ENCODE data around the gene VAMP7.
"Not testable (repeated sequence)": the region's sequence is repeated elsewhere in the genome, so short reads cannot be mapped to it uniquely, and the experiment has no call there.

VAMP7 gene

DNA sequence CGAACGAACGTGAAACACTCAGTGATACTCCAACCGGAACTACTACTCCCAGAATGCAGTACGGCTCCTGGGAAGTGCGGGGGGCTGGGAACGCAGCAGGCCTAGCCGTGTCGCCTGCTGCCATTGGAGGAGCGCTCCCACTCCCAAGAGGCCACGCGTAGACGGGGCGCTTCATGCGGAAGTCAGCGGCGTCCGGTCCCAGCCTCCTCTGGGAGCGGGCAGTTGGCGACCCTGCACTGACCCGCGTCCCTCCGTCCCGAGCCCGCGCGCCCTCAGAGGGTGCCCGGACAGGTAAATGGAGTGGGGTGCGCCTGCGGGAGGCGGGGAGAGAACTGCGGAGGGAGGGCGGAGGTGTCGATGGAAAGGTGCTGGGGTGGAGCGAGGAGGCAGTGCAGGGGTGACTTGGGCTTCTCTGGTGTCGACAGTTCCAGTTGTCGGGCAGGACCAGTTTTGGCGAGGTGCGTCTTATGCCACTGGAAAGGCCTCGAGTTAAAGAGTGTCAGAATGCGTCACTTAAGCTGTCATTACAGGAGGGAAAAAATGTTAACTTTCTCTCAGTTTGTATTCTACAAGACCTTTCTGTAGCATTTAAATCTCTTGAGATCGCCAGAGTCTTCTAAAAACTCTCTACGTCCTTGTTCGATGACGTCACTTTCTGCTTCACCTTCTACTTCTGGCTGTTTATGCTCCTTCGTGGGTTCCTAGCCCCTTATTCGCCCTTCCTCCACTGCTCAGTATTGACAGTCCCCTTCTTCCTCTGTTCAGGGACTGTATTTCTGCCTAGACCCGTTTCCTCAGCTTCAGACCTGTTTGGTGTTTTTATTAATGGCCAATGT is at the start of gene VAMP7:
VAMP7 (plus strand) TSS at position 188 of the 836 bp plus-strand sequence. CDS start 8,122 bp downstream, outside the sequence.
- peak; percentile 32 to 56 for DNase-seq (ENCODE audit: low read depth in 2 of 2)

- DNase-seq (ENCODE audit: low read depth in 2 of 2) = no peak
Measured at GRCh38 chrX:155841232-155841631, 39.9 kb upstream of the VAMP7 start.

GRCh38 chrX:155851786-155852185 is 29.4 kb upstream of the VAMP7 start:
- not testable (repeated sequence) for DNase-seq (ENCODE audit: low read depth in 2 of 2)

DNA sequence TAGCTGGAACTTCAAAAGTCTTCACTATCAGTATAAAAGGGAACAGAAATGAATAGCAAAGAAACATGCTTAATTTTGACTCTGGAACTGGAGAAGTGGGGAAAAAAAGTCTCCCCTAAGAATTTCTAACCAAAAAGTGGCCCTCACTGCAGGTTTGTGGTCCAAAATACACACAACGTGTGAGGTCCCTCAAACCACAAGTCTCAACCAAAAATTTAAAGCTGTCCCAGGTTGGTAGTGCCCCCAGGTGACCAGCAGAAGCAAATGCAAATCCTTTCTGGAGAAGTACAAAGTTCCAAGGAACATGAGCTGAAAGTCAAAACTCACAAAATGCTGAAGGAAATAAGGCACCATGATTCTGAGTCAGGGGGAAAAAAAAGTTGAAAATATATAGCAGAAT is 23.6 kb upstream of the VAMP7 start:
- DNase-seq (ENCODE audit: low read depth in 2 of 2) = no peak

DNA sequence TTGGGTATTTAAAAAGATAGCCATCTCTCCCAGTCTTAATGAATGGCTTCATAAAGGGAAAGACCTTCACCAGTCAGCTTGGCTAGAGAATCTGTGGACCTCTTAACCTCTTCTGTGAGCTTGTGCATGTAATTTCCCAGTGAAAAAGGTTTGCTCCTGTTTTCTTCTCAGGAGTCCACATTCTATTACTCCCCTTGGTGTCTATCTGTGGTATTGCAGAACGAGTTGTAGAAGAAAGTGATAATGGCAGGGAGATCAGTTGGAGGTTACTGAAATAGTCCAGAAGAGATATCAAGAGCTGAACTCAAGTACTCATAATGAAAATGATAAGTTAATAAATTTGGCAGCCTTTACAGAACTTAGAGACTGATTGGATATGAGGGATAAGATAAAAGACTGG is 16.5 kb upstream of the VAMP7 start:
- no peak for DNase-seq (ENCODE audit: low read depth in 2 of 2)

DNA sequence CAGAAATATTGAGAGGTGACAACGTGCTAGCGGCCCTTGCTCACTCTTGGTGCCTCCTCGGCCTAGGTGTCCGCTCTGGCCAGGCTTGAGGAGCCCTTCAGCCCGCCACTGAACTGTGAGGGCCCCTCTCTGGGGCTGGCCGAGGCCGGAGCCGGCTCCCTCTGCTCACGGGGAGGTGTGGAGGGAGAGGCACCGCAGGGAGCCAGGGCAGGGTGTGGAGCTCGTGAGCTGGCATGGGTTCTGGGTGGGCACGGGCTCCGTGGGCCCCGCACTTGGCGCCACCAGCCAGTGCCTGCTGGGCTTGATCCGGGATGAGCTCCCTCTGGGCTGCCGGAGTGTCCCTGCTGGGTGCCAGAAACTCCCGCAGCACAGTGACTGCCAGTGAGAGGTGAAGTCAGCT is 16.0 kb upstream of the VAMP7 start:
- no peak for DNase-seq (ENCODE audit: low read depth in 2 of 2)

GRCh38 chrX:155867821-155868220 is 13.3 kb upstream of the VAMP7 start:
- no peak for DNase-seq (ENCODE audit: low read depth in 2 of 2)

- no peak for DNase-seq (ENCODE audit: low read depth in 2 of 2)
Measured at GRCh38 chrX:155870958-155871357, 10.2 kb upstream of the VAMP7 start.

DNA sequence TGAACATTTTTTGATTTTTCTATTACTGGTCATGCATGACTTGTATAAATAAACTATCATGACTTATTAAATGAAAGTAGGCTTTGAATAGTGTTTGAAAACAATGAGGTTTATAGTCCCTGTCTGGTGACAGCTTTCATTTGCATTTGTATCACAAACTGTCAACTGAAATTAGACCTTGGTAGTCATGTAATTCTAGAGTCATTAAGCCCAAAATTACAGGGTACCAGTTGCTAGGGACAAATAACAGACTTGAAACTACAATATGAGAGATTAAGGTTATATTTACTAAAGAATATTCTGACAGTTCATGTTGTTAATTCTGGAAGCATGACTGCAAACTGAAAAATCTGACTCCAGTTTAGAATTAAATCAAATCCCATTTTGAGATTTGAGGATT is 9.2 kb upstream of the VAMP7 start:
- DNase-seq (ENCODE audit: low read depth in 2 of 2) = no peak

DNA sequence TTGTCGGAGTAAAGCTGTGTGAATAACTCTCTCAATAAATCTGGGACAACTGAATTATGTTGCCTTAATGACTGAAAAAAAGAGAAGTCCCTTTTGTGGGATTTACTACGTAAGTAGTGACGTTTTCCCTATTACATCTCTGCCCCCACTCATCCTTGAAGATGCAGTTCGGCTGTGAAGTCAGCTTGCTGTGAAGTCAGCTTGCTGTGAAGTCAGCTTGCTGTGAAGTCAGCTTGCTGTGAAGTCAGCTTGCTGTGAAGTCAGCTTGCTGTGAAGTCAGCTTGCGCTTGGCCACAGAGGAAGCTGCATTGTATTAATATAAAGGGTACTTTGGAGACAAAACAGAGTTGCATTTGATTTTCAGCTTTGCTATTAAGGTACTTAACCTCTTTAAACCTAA is 8.0 kb upstream of the VAMP7 start:
- DNase-seq (ENCODE audit: low read depth in 2 of 2) = no peak

- no peak for DNase-seq (ENCODE audit: low read depth in 2 of 2)
Measured at GRCh38 chrX:155874571-155875244, 6.4 kb upstream of the VAMP7 start.

DNA sequence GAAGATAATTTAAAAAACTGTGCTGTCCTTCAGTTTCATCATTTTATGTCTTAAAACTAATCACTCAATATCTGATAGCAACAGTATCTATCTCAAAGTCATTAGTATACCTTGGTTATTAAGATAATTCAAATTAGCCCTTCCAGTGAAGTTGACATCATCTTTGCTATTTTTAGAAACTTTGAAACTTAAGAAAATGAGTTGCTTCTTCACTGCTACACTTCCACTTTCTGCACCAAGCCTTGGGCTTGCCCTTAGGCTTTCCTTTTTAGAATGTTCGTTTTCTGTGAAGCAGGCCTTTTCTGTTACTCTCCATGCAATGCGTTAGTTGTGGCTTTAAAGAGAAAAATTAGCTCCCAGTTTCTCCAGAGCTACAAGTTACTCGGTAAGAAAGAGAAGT is 4.4 kb upstream of the VAMP7 start:
- DNase-seq (ENCODE audit: low read depth in 2 of 2) = no peak

- DNase-seq (ENCODE audit: low read depth in 2 of 2) = no peak
Measured at GRCh38 chrX:155877288-155877687, 3.9 kb upstream of the VAMP7 start.

DNA sequence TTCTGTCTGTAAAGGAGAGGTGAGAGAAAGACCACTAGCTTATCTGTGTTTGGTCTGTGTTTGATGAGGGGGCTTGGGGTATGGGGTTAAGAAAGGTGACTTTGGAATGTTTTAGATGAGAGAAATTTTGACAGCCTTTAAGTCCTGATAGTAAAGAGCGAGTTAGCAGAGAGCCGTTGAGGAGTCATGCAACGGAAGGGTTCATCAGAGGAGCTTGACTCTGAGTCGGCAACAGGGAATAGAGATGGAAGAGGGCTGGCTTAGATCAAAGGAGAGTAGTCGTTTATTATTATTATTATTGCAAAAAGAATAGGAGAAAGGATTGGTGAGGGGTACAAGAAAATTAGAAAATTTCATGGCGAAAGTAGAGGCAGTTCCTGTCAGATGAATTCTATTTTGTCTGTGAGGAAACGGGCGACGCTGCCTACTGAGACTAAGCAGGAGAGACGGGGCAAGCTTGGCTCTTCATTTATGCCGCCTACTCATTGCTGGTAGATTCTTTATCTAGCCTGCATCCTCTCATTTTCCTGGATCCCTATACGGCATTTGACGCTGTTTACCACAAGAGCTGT is 473 bp upstream of the VAMP7 start:
- no peak for DNase-seq (ENCODE audit: low read depth in 2 of 2)

GRCh38 chrX:155886409-155886808 is 5.3 kb downstream of the VAMP7 start:
- DNase-seq (ENCODE audit: low read depth in 2 of 2) = no peak

- no peak for DNase-seq (ENCODE audit: low read depth in 2 of 2)
Measured at GRCh38 chrX:155888139-155888538, 7.0 kb downstream of the VAMP7 start.

DNA sequence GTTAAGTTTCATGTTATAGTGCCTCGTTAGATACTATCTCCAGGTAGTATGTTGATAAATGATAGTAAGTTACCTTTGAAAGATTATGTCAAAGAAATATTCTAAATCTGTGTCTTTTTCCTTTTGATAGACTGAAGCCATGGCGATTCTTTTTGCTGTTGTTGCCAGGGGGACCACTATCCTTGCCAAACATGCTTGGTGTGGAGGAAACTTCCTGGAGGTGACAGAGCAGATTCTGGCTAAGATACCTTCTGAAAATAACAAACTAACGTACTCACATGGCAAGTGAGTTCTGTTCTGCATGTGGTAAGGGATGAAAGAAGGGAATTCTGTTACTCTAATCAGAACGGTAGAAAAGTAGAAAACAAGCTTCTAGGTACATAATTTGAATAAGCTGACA is 8.2 kb downstream of the VAMP7 start:
- DNase-seq (ENCODE audit: low read depth in 2 of 2) = no peak

DNA sequence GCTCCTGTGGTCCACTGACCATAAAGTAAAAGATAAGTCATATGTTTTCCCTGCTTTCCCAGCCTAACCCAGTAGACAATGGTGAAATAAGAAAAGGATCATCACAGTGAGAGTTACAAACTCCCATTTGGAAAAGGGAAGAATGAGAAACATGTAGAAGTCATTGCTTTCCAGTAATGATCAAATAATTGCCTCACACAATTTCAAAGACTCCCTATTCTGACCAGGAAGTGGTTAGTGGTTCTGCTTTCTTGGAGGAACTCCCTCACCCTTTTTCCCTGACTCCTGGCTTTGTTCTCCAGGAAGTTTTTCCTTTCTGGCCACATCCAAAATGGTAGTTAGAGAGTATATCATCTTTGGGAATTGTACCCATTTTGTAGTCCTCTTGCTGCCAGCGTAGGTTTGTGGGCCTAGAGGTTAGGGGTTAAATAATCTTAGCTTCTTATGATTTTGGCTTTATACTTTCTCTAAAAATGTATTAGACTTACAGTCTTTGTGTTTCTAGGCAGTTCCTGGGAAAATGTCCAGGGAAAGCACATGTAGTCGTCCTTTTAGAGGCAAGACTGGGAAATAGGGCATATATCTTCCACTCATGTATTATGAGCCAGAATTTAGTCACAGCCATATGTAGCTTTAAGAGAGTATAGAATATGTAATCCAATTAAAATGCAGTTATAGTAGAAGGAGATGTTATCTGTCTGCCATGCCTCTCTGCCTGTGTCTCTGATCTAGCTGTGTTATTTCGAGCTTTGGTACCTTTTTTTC is 10.5 kb downstream of the VAMP7 start:
- DNase-seq (ENCODE audit: low read depth in 2 of 2) = no peak

GRCh38 chrX:155893521-155893920 is 12.4 kb downstream of the VAMP7 start:
- DNase-seq (ENCODE audit: low read depth in 2 of 2) = no peak

GRCh38 chrX:155896512-155896911 is 15.4 kb downstream of the VAMP7 start:
- no peak for DNase-seq (ENCODE audit: low read depth in 2 of 2)

- DNase-seq (ENCODE audit: low read depth in 2 of 2) = no peak
Measured at GRCh38 chrX:155899366-155899765, 18.2 kb downstream of the VAMP7 start.

DNA sequence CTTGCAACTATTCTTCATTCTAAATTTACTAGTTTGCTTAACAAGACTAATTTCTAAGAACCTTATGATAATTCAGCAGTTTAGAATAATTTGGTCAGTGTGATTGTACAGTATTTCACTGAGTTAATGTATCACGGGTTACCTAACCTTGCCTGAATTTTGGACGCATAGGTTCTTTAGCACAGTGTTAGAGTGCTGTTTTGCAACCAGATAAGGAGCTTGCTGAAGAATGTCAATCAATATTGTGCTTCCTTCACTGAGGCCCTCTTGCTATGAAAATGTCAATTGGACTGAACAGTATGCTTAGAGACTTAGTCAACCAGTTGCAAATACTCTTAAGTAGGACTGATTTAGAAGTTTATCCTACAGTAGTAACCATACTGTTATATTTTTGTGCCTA is 19.6 kb downstream of the VAMP7 start:
- no peak for DNase-seq (ENCODE audit: low read depth in 2 of 2)

Measured in stimulated activated CD4-positive, alpha-beta T cell treated with anti-CD3 and anti-CD28 coated beads, Interleukin-1b, Interleukin-23, amount 100 ng/mL, for 1 hour (primary cell).